Keratinocyte (primary cell): ENCODE measurements around the gene GAS5. TPM values are rescaled to one million over a fixed set of nuclear protein-coding genes. Genes with fewer than 3 reads are reported as not detected.

Experiments used
- DNase-seq: peaks from one replicate; pipeline ENCODE4 v3.0.0-alpha.2; 2011; ENCODE audit warnings: low read depth, missing footprints, low spot score
- FAIRE-seq: peaks from 2 replicates; lab custom pipeline; 2011; peaks lifted over from hg19 to GRCh38; lab: Jason Lieb, UNC
- H2AFZ ChIP-seq: 2 replicates; pipeline ENCODE4 v1.6.0; 2012; ENCODE audit warnings: low read length, control low read depth, inconsistent platforms; ENCODE audit not compliant: control insufficient read depth
- H3K27ac ChIP-seq: 2 replicates; pipeline ENCODE4 v1.5.1; 2011; ENCODE audit warnings: low read length; ENCODE audit not compliant: control insufficient read depth, insufficient read depth
- H3K27me3 ChIP-seq: 3 replicates; pipeline ENCODE4 v1.6.0; 2011; ENCODE audit warnings: low read length; ENCODE audit not compliant: control insufficient read depth, insufficient read depth; ENCODE audit errors: extremely low read depth
- H3K36me3 ChIP-seq, 2 experiments: 2 replicates in 1 of 2; 3 replicates in 1 of 2; pipeline ENCODE4 v1.5.1; 2011; ENCODE audit warnings: low read length in 2 of 2, mild to moderate bottlenecking in 1 of 2; ENCODE audit not compliant: control insufficient read depth in 2 of 2, insufficient read depth in 2 of 2; ENCODE audit errors: extremely low read depth in 1 of 2
- H3K4me1 ChIP-seq: 3 replicates; pipeline ENCODE4 v1.5.1; 2011; ENCODE audit warnings: low read length; ENCODE audit not compliant: control insufficient read depth, insufficient read depth; ENCODE audit errors: extremely low read depth
- H3K4me2 ChIP-seq: 3 replicates; pipeline ENCODE4 v1.6.0; 2011; ENCODE audit warnings: low read depth, low read length; ENCODE audit not compliant: control insufficient read depth, insufficient read depth; ENCODE audit errors: extremely low read depth
- H3K4me3 ChIP-seq, 3 experiments: fragments of 200-600 bp in 1 of 3; sonication (generic) in 1 of 3; 2 replicates in 2 of 3; 3 replicates in 1 of 3; pipeline ENCODE4 v1.5.1; 2011 to 2016; ENCODE audit warnings: low read length in 3 of 3, mild to moderate bottlenecking in 3 of 3, control low read depth in 2 of 3, inconsistent platforms in 1 of 3, low read depth in 1 of 3, mixed read lengths in 1 of 3, mixed run types in 1 of 3, moderate library complexity in 1 of 3; ENCODE audit not compliant: control insufficient read depth in 2 of 3, insufficient read depth in 2 of 3; ENCODE audit errors: extremely low read depth in 1 of 3
- H3K79me2 ChIP-seq: 2 replicates; pipeline ENCODE4 v1.6.0; 2012; ENCODE audit warnings: low read length; ENCODE audit not compliant: control insufficient read depth, insufficient read depth
- H3K9ac ChIP-seq: 3 replicates; pipeline ENCODE4 v1.6.0; 2011; ENCODE audit warnings: low read length; ENCODE audit not compliant: control insufficient read depth, insufficient read depth; ENCODE audit errors: extremely low read depth
- H3K9me1 ChIP-seq: 3 replicates; pipeline ENCODE4 v1.6.0; 2011; ENCODE audit warnings: low read length; ENCODE audit not compliant: control insufficient read depth, insufficient read depth; ENCODE audit errors: extremely low read depth
- H3K9me3 ChIP-seq: 2 replicates; pipeline ENCODE4 v1.5.1; 2012; ENCODE audit warnings: low read depth, low read length; ENCODE audit not compliant: control insufficient read depth
- H4K20me1 ChIP-seq: 3 replicates; pipeline ENCODE4 v1.6.0; 2011; ENCODE audit warnings: low read length; ENCODE audit not compliant: control insufficient read depth, insufficient read depth; ENCODE audit errors: extremely low read depth
- EZH2 ChIP-seq: IDR thresholded peaks from one replicate; pipeline ENCODE4 v1.6.1; 2012; ENCODE audit warnings: inconsistent platforms, mild to moderate bottlenecking, low read length, moderate library complexity
- dilution Hi-C: fragments of 300-500 bp; cut with MboI; formaldehyde crosslinking; loops from one replicate; pipeline ENCODE4 v1.7.0; 2020; ENCODE audit warnings: low sequenced_read_pairs; ENCODE audit not compliant: extremely low pct_ligation_motif_present
- polyA plus RNA-seq, 5 experiments: library from polyadenylated mRNA; depleted of rRNA in 3 of 5; stranded (reverse) in 3 of 5; stranded (forward) in 1 of 5; unstranded in 1 of 5; fragments of >200 nt; gene quantifications; 1 replicate in 1 of 5; 2 replicates in 3 of 5; 3 replicates in 1 of 5; pipeline versions ENCODE4 v1.2.1 to v1.2.3, GENCODE V29; 2011 to 2012; ENCODE audit warnings: missing spikeins in 2 of 5, low read depth in 1 of 5, low replicate concordance in 1 of 5
- TF ChIP-seq, protein P1 (sequence below), 3 experiments: IDR thresholded peaks in 1 of 3; conservative IDR thresholded peaks in 1 of 3; optimal IDR thresholded peaks in 1 of 3; 2 replicates in 2 of 3; 3 replicates in 1 of 3; pipeline versions ENCODE3 to v1.5.1; 2011; ENCODE audit warnings: low read length in 3 of 3, mild to moderate bottlenecking in 3 of 3, moderate library complexity in 2 of 3, control low read depth in 1 of 3, inconsistent platforms in 1 of 3; ENCODE audit not compliant: insufficient read depth in 2 of 3; ENCODE audit errors: extremely low read depth in 1 of 3

The GAS5 gene
- polyA plus RNA-seq, 1 donor (not counting 4 experiments of a cell fraction or from before 2014, with no cell fraction given), result 1,196 TPM

DNA sequence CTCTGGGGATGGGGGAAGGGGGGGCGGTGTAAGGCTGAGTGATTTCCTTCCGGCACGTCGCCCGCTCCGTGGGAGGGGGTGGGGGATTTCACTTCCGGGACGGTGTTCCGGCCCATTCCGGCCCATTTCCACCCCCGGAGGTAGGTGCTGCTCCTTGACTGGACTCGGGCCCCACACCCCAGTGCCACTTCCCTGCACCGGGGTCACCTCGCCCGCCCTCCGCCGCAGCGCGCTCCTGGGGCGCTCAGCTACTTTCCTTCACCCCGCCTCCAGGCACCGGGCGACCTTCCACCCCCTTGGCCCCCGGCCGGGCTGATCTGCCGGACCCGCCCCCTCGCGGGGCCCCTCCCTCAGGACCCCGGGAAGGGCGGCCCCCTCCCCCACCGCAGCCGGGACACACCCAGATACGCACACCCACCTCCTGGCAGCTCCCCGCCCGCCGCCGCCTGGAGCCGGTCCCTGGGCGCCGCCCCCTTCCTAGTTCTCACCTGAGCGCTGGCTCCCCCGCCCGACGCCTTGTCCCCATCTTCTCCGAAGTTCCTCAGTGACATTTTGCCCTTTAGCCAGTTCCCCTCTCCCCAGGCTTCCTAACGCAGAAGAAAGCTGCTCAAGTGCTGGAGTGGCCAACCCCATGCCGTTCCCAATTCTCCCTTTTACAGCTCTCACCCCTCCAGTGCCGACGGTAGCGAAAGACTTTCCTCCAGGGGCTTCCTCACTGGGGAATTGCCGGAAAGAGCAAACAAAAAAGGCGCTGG is 654 bp upstream of the GAS5 start, which contains the start of gene ZBTB37:
Gene ZBTB37 (plus strand): TSS at position 115 of the 755 bp plus-strand sequence. CDS start 1,846 bp downstream, outside the sequence.
- Histone ChIP-seq H3K4me3 (peak within 1 kb of the TSS; percentile 87 to 100 (median 96)), H3K9ac (peak within 1 kb of the TSS; percentile 99), H4K20me1 (peaks cover 32% of the 10 kb centered on the region), H3K27ac (peak within 1 kb of the TSS; percentile 93), H3K4me1 (peaks cover 32% of the 10 kb centered on the region), H2AFZ (peak within 1 kb of the TSS; percentile 97), H3K4me2 (peak within 1 kb of the TSS; percentile 95), H3K9me1 (no peaks in the 10 kb centered on the region), H3K9me3 (no peaks in the 10 kb centered on the region), H3K27me3 (no peaks in the 10 kb centered on the region), H3K36me3 (peaks cover 14 to 40% of the 10 kb centered on the region in 2 experiments), H3K79me2 (peaks cover 38% of the 10 kb centered on the region)
- TF ChIP-seq, protein P1, sequence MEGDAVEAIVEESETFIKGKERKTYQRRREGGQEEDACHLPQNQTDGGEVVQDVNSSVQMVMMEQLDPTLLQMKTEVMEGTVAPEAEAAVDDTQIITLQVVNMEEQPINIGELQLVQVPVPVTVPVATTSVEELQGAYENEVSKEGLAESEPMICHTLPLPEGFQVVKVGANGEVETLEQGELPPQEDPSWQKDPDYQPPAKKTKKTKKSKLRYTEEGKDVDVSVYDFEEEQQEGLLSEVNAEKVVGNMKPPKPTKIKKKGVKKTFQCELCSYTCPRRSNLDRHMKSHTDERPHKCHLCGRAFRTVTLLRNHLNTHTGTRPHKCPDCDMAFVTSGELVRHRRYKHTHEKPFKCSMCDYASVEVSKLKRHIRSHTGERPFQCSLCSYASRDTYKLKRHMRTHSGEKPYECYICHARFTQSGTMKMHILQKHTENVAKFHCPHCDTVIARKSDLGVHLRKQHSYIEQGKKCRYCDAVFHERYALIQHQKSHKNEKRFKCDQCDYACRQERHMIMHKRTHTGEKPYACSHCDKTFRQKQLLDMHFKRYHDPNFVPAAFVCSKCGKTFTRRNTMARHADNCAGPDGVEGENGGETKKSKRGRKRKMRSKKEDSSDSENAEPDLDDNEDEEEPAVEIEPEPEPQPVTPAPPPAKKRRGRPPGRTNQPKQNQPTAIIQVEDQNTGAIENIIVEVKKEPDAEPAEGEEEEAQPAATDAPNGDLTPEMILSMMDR (optimal IDR thresholded peaks at IDR 0.05 in 1 of 3, IDR thresholded peaks at IDR 0.05 in 1 of 3, conservative IDR thresholded peaks at IDR 0.05 in 1 of 3; ENCODE audit: extremely low read depth in 1 of 3, insufficient read depth in 2 of 3, low read length in 3 of 3), result peak in 1 of 3 experiments; percentile 21
- TF ChIP-seq EZH2, result no peak
- dilution Hi-C loops, result no loop called here
- DNase-seq, result no peak
- FAIRE-seq, result no peak

DNA sequence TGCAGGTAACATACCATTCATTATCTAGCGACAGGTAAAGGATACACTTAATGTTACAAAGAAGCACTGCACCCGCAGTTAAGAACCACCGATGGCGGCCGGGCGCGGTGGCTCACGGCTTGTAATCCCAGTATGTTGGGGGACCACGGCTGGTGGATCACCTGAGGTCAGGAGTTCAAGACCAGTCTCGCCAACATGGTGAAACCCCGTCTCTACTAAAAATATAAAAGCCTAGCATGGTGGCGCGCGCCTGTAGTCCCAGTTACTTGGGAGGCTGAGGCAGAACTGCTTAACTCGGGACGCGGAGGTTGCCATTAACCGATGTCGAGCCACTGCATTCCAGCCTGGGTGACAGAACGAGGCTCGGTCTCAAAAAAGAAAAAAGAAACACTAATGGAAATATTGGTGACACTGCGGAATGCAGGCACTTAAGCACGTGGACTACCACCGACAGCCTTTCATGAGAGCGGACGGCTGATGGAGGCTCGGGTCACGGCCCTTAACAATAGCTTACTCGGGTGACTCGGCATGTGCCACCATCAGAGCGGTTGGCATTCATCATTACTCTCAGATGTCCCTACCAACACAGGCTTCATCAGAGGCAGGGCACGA is 542 bp downstream of the GAS5 start:
- dilution Hi-C loops, result no loop called here
- Histone ChIP-seq H2AFZ (no peak overlapping the region), H3K27ac (peak overlapping the region; percentile 93), H3K9ac (peak overlapping the region; percentile 99), H4K20me1 (peaks cover 37% of the 10 kb centered on the region), H3K27me3 (no peaks in the 10 kb centered on the region), H3K9me1 (no peaks in the 10 kb centered on the region), H3K4me2 (peak overlapping the region; percentile 86), H3K9me3 (no peaks in the 10 kb centered on the region), H3K79me2 (peaks cover 35% of the 10 kb centered on the region), H3K36me3 (peaks cover 20 to 49% of the 10 kb centered on the region in 2 experiments), H3K4me3 (peak overlapping the region; percentile 87 to 100 (median 96)), H3K4me1 (peaks cover 32% of the 10 kb centered on the region)
- TF ChIP-seq, protein P1 (optimal IDR thresholded peaks at IDR 0.05 in 1 of 3, IDR thresholded peaks at IDR 0.05 in 1 of 3, conservative IDR thresholded peaks at IDR 0.05 in 1 of 3; ENCODE audit: extremely low read depth in 1 of 3, insufficient read depth in 2 of 3, low read length in 3 of 3), result no peak
- no peak for TF ChIP-seq EZH2
- DNase-seq, result no peak
- no peak for FAIRE-seq
